Measurements from ENCODE around the gene MRPL41. TPM values are rescaled to one million over a fixed set of nuclear protein-coding genes. Genes with fewer than 3 reads are reported as not detected.

Gene MRPL41
- total RNA-seq, 1 experiment from 2014 or later = 43.0 TPM

DNA sequence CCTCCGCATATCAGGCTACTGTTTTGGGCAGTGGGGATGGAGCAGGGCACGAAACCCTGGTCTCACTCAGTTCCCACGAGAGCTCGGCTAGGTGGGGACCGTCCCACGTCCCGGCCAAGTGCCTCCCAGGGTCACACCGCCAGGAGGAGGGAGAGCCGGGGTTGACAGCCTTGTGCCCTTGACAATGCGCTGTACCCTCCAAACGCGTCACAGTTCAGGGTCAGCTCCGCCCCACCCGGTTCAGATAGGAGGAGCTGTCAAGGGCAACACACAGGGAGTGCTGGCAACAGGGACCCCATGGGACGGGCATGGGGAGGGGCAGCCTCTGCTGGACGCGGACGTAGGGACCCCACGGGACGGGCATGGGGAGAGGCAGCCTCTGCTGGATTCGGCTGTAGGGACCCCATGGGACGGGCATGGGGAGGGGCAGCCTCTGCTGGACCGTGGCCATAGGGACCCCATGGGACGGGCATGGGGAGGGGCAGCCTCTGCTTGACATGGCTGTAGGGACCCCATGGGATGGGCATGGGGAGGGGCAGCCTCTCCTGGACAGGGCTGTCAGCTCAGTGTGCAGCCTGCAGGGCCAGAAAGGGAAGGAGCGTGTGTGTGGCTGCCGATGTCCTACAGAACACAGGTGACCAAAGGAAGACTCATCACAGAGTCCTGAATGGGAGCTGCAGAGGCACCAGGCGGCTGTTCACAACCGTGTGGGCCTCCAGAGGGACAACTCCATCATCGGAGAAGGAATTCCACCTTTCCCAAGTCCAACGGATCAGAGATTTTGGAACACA lies 30.9 kb upstream of the MRPL41 start:
- H3K27ac Mint-ChIP-seq (ENCODE audit: low read depth, unreplicated experiment) = no peak overlapping the region
- H3K4me1 Mint-ChIP-seq (ENCODE audit: insufficient read depth, unreplicated experiment) = peaks cover 6% of the 10 kb centered on the region
- CTCF ChIA-PET = interaction anchor here (1.9 kb wide), 1 partner anchor 14 kb away, joined by 6 read pairs; no protein-coding TSS in a partner anchor
- TF ChIP-seq, protein P1, sequence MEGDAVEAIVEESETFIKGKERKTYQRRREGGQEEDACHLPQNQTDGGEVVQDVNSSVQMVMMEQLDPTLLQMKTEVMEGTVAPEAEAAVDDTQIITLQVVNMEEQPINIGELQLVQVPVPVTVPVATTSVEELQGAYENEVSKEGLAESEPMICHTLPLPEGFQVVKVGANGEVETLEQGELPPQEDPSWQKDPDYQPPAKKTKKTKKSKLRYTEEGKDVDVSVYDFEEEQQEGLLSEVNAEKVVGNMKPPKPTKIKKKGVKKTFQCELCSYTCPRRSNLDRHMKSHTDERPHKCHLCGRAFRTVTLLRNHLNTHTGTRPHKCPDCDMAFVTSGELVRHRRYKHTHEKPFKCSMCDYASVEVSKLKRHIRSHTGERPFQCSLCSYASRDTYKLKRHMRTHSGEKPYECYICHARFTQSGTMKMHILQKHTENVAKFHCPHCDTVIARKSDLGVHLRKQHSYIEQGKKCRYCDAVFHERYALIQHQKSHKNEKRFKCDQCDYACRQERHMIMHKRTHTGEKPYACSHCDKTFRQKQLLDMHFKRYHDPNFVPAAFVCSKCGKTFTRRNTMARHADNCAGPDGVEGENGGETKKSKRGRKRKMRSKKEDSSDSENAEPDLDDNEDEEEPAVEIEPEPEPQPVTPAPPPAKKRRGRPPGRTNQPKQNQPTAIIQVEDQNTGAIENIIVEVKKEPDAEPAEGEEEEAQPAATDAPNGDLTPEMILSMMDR (IDR thresholded peaks at IDR 0.05; ENCODE audit: unreplicated experiment) = no peak
- H3K9me3 Mint-ChIP-seq (ENCODE audit: unreplicated experiment) = no peaks in the 10 kb centered on the region
- POLR2A ChIA-PET = interaction anchor here (0.7 kb wide), 1 partner anchor 62 kb away, joined by 4 read pairs; the partner anchor contains the start of gene NSMF
- no peak overlapping the region for H3K4me3 Mint-ChIP-seq (ENCODE audit: unreplicated experiment)
- no peaks in the 10 kb centered on the region for H3K27me3 Mint-ChIP-seq (ENCODE audit: insufficient read depth, unreplicated experiment)
- intact Hi-C loops (cut with micrococcal nuclease) = loop anchor here (10.0 kb wide), 1 partner anchor 76 kb away; the partner anchor contains the start of gene ENTPD8
- BruUV-seq (replicated peaks) = no TSS peak
- H3K36me3 Mint-ChIP-seq (ENCODE audit: insufficient read depth, unreplicated experiment) = no peaks in the 10 kb centered on the region
- DNase-seq (ENCODE audit: unreplicated experiment) = no peak

DNA sequence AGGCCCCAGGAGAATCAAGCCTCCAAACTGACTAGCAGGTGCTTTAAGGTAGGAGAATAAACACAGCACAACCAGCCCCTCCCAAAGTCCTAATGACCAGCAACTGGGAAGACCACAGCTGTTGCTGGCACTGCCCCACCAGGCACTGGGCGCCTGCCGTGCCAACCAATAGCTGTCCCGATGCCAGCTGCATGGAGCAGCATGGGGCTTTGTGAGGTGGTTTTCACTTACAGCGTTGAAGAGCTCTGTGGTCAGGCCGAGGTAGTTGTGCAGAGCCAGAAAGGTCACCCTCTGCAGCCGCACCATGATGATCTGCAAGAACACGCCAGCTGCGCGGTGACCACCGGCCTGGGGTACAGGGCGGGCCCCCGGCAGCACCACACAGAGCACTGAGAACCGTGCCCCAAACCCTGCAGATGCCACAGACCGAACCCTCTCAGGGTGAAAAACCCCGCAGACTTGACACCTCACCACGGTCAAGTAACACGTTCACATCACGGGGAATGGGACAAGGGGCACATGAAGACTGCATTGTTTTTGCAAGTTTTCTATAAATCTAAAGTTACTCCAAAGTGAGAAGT lies 30.2 kb upstream of the MRPL41 start:
- no peaks in the 10 kb centered on the region for H3K9me3 Mint-ChIP-seq (ENCODE audit: unreplicated experiment)
- no peak overlapping the region for H3K4me3 Mint-ChIP-seq (ENCODE audit: unreplicated experiment)
- CTCF ChIA-PET = interaction anchor here (0.5 to 1.9 kb wide), 2 partner anchors 14 to 235 kb away, joined by 3 to 6 read pairs; no protein-coding TSS in a partner anchor
- POLR2A ChIA-PET = interaction anchor here (0.6 kb wide), 1 partner anchor 212 kb away, joined by 3 read pairs; no protein-coding TSS in a partner anchor
- H3K27me3 Mint-ChIP-seq (ENCODE audit: insufficient read depth, unreplicated experiment) = no peaks in the 10 kb centered on the region
- intact Hi-C loops (cut with micrococcal nuclease) = loop anchor here (10.0 kb wide), 1 partner anchor 77 kb away; the partner anchor contains the start of gene ENTPD8
- BruUV-seq (replicated peaks) = no TSS peak
- peaks cover 6% of the 10 kb centered on the region for H3K4me1 Mint-ChIP-seq (ENCODE audit: insufficient read depth, unreplicated experiment)
- H3K36me3 Mint-ChIP-seq (ENCODE audit: insufficient read depth, unreplicated experiment) = no peaks in the 10 kb centered on the region
- no peak for DNase-seq (ENCODE audit: unreplicated experiment)
- no peak overlapping the region for H3K27ac Mint-ChIP-seq (ENCODE audit: low read depth, unreplicated experiment)
- TF ChIP-seq, protein P1 (IDR thresholded peaks at IDR 0.05; ENCODE audit: unreplicated experiment) = no peak

DNA sequence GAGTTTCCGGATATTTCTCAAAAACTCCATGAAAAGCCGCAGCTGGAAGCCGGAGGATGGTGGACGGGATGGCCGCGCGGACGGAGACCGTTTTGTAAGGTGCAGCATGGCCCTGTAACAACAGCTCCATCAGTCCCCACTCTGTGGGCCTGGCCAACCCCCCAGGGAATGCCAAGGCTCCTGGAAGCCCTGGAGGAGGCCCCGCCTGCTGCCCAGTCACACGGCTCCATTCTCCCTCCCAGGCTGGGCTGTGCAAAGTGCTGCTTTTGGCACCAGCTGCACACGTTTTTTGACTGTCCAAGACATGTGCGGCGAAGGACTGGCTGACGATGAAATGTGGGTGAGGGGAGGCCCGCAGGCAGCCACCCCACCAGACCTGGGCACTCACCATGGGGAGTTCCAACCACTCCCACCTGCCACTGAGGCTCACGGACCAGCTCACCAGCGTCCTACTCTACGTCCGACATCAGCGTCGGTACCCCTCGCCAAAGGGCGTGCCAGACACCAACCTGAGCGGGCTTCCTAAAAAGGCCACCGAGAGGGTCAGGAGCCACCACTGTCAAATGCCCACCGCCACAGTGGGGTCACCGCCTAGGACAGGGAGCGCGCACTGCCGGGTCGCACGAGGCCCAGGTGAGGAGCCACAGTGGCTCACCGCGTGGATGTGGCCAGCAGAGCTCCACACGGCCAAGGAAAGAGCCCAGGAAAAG lies 28.8 kb upstream of the MRPL41 start:
- CTCF ChIA-PET = interaction anchor here (0.8 to 1.0 kb wide), 3 partner anchors 9 to 236 kb away, joined by 3 to 4 read pairs (median 3); no protein-coding TSS in a partner anchor
- peaks cover 6% of the 10 kb centered on the region for H3K4me1 Mint-ChIP-seq (ENCODE audit: insufficient read depth, unreplicated experiment)
- BruUV-seq (replicated peaks) = no TSS peak

More for the DNA sequence above, 28.8 kb upstream of the MRPL41 start:
- Mint-ChIP-seq H3K27me3 (ENCODE audit: insufficient read depth, unreplicated experiment) (no peaks in the 10 kb centered on the region), H3K4me3 (ENCODE audit: unreplicated experiment) (no peak overlapping the region), H3K36me3 (ENCODE audit: insufficient read depth, unreplicated experiment) (no peaks in the 10 kb centered on the region), H3K27ac (ENCODE audit: low read depth, unreplicated experiment) (no peak overlapping the region), H3K9me3 (ENCODE audit: unreplicated experiment) (no peaks in the 10 kb centered on the region)
- TF ChIP-seq, protein P1 (IDR thresholded peaks at IDR 0.05; ENCODE audit: unreplicated experiment) = no peak
- intact Hi-C loops (cut with micrococcal nuclease) = loop anchor here (10.0 kb wide), 1 partner anchor 78 kb away; the partner anchor contains the start of gene ENTPD8
- POLR2A ChIA-PET = interaction anchor here (0.8 kb wide), 1 partner anchor 100 kb away, joined by 5 read pairs; the partner anchor contains the start of genes EXD3 and NOXA1
- DNase-seq (ENCODE audit: unreplicated experiment) = no peak

Measured in MCF 10A (cell line).